ENCODE measurements around the gene TSR3.

Gene TSR3

DNA sequence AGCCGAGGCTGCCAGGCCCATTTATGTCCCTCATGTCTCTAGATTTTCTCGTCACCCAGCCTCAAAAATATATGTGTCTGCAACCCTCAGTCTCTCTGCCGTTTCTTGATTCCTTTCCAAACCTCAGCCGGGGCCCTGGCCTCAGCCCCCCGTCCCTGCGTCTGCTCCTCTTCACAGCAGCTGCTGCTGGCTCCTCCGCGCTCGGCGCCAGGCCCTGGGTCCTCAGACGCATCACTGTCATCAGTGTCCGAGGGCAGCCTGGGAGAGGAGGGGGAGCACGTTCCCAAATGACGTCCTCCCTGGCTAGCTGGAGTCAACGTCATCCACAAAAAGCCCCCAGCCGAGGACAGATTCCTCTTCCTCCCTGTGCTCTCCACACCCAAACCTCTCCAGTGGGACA lies 2.3 kb downstream of the TSR3 start:
- no peaks in the 10 kb centered on the region for H3K9me3 ChIP-seq (ENCODE audit: control insufficient read depth, insufficient read depth, low read depth, low read length)
- H3K27ac ChIP-seq (ENCODE audit: low read depth, low read length) = no peak overlapping the region
- peaks cover 8% of the 10 kb centered on the region for H3K27me3 ChIP-seq (ENCODE audit: control insufficient read depth, insufficient read depth, low read length)
- peaks cover 30% of the 10 kb centered on the region for H3K36me3 ChIP-seq (ENCODE audit: control insufficient read depth, insufficient read depth, low read length)
- H3K9ac ChIP-seq (ENCODE audit: low read length) = no peak overlapping the region
- H3K4me1 ChIP-seq (ENCODE audit: control insufficient read depth, insufficient read depth, low read length) = peaks cover 9% of the 10 kb centered on the region
- H3K4me3 ChIP-seq (ENCODE audit: low read depth, low read length) = no peak overlapping the region

- peaks cover 9% of the 10 kb centered on the region for H3K4me1 ChIP-seq (ENCODE audit: control insufficient read depth, insufficient read depth, low read length)
- H3K9ac ChIP-seq (ENCODE audit: low read length) = no peak overlapping the region
- no peak overlapping the region for H3K27ac ChIP-seq (ENCODE audit: low read depth, low read length)
- peaks cover 30% of the 10 kb centered on the region for H3K36me3 ChIP-seq (ENCODE audit: control insufficient read depth, insufficient read depth, low read length)
- H3K27me3 ChIP-seq (ENCODE audit: control insufficient read depth, insufficient read depth, low read length) = peaks cover 12% of the 10 kb centered on the region
- H3K4me3 ChIP-seq (ENCODE audit: low read depth, low read length) = no peak overlapping the region
- no peaks in the 10 kb centered on the region for H3K9me3 ChIP-seq (ENCODE audit: control insufficient read depth, insufficient read depth, low read depth, low read length)
Observed at GRCh38 chr16:1348926-1349325, 2.8 kb downstream of the TSR3 start.

DNA sequence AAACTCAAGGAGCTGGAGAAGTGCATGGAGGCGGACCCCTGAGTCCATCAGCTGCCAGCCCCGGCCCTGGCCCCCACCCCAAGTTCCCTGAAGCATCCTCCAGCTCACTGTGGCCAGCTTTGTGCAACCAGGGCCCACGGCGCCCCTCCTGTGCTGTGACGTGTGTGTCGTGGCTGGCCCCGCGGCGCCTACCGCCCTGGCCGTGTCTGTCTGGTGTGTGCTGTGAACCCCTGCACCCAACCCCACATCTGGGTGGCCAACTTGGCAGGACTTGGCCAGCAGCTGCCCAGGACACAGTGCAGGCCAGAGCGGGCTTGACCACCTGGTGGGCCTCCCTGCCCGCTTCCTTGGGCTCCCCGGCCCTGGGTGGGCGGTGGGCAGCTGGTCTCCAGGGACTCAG lies 3.2 kb downstream of the TSR3 start:
- H3K4me1 ChIP-seq (ENCODE audit: control insufficient read depth, insufficient read depth, low read length) = peaks cover 12% of the 10 kb centered on the region
- H3K9ac ChIP-seq (ENCODE audit: low read length) = no peak overlapping the region
- H3K27me3 ChIP-seq (ENCODE audit: control insufficient read depth, insufficient read depth, low read length) = peaks cover 17% of the 10 kb centered on the region
- H3K4me3 ChIP-seq (ENCODE audit: low read depth, low read length) = no peak overlapping the region
- no peaks in the 10 kb centered on the region for H3K9me3 ChIP-seq (ENCODE audit: control insufficient read depth, insufficient read depth, low read depth, low read length)
- H3K36me3 ChIP-seq (ENCODE audit: control insufficient read depth, insufficient read depth, low read length) = peaks cover 30% of the 10 kb centered on the region
- no peak overlapping the region for H3K27ac ChIP-seq (ENCODE audit: low read depth, low read length)

- H3K4me3 ChIP-seq (ENCODE audit: low read depth, low read length) = no peak overlapping the region
- peaks cover 19% of the 10 kb centered on the region for H3K27me3 ChIP-seq (ENCODE audit: control insufficient read depth, insufficient read depth, low read length)
- H3K36me3 ChIP-seq (ENCODE audit: control insufficient read depth, insufficient read depth, low read length) = peaks cover 30% of the 10 kb centered on the region
- H3K9me3 ChIP-seq (ENCODE audit: control insufficient read depth, insufficient read depth, low read depth, low read length) = no peaks in the 10 kb centered on the region
- no peak overlapping the region for H3K27ac ChIP-seq (ENCODE audit: low read depth, low read length)
- H3K4me1 ChIP-seq (ENCODE audit: control insufficient read depth, insufficient read depth, low read length) = peaks cover 12% of the 10 kb centered on the region
- H3K9ac ChIP-seq (ENCODE audit: low read length) = no peak overlapping the region
Observed at GRCh38 chr16:1347962-1348361, 3.7 kb downstream of the TSR3 start.

GRCh38 chr16:1347286-1347855 lies 4.3 kb downstream of the TSR3 start:
- peaks cover 13% of the 10 kb centered on the region for H3K4me1 ChIP-seq (ENCODE audit: control insufficient read depth, insufficient read depth, low read length)

GRCh38 chr16:1346422-1347285 lies 5.0 kb downstream of the TSR3 start:
- Histone ChIP-seq H3K9me3 (ENCODE audit: control insufficient read depth, insufficient read depth, low read depth, low read length) (no peaks in the 10 kb centered on the region), H3K9ac (ENCODE audit: low read length) (no peak overlapping the region), H3K4me3 (ENCODE audit: low read depth, low read length) (no peak overlapping the region), H3K27me3 (ENCODE audit: control insufficient read depth, insufficient read depth, low read length) (peaks cover 31% of the 10 kb centered on the region), H3K4me1 (ENCODE audit: control insufficient read depth, insufficient read depth, low read length) (peaks cover 16% of the 10 kb centered on the region), H3K36me3 (ENCODE audit: control insufficient read depth, insufficient read depth, low read length) (peaks cover 30% of the 10 kb centered on the region), H3K27ac (ENCODE audit: low read depth, low read length) (no peak overlapping the region)

More at GRCh38 chr16:1347286-1347855, 4.3 kb downstream of the TSR3 start:
- Histone ChIP-seq H3K36me3 (ENCODE audit: control insufficient read depth, insufficient read depth, low read length) (peaks cover 30% of the 10 kb centered on the region), H3K4me3 (ENCODE audit: low read depth, low read length) (no peak overlapping the region), H3K27me3 (ENCODE audit: control insufficient read depth, insufficient read depth, low read length) (peaks cover 24% of the 10 kb centered on the region), H3K9me3 (ENCODE audit: control insufficient read depth, insufficient read depth, low read depth, low read length) (no peaks in the 10 kb centered on the region), H3K27ac (ENCODE audit: low read depth, low read length) (no peak overlapping the region), H3K9ac (ENCODE audit: low read length) (no peak overlapping the region)

- peaks cover 39% of the 10 kb centered on the region for H3K27me3 ChIP-seq (ENCODE audit: control insufficient read depth, insufficient read depth, low read length)
- peaks cover 30% of the 10 kb centered on the region for H3K36me3 ChIP-seq (ENCODE audit: control insufficient read depth, insufficient read depth, low read length)
- H3K4me1 ChIP-seq (ENCODE audit: control insufficient read depth, insufficient read depth, low read length) = peaks cover 13% of the 10 kb centered on the region
- no peaks in the 10 kb centered on the region for H3K9me3 ChIP-seq (ENCODE audit: control insufficient read depth, insufficient read depth, low read depth, low read length)
- H3K9ac ChIP-seq (ENCODE audit: low read length) = no peak overlapping the region
- H3K4me3 ChIP-seq (ENCODE audit: low read depth, low read length) = no peak overlapping the region
- H3K27ac ChIP-seq (ENCODE audit: low read depth, low read length) = no peak overlapping the region
Observed at GRCh38 chr16:1345651-1346421, 5.8 kb downstream of the TSR3 start.

- H3K4me1 ChIP-seq (ENCODE audit: control insufficient read depth, insufficient read depth, low read length) = peaks cover 9% of the 10 kb centered on the region; the same call in 1 of the 2 replicates
- H3K27me3 ChIP-seq (ENCODE audit: control insufficient read depth, insufficient read depth, low read length) = peaks cover 47% of the 10 kb centered on the region
- peaks cover 24% of the 10 kb centered on the region for H3K36me3 ChIP-seq (ENCODE audit: control insufficient read depth, insufficient read depth, low read length)
- H3K9me3 ChIP-seq (ENCODE audit: control insufficient read depth, insufficient read depth, low read depth, low read length) = no peaks in the 10 kb centered on the region
- H3K27ac ChIP-seq (ENCODE audit: low read depth, low read length) = no peak overlapping the region
- H3K4me3 ChIP-seq (ENCODE audit: low read depth, low read length) = no peak overlapping the region
- H3K9ac ChIP-seq (ENCODE audit: low read length) = no peak overlapping the region
Observed at GRCh38 chr16:1345087-1345486, 6.6 kb downstream of the TSR3 start.

- Histone ChIP-seq H3K4me3 (ENCODE audit: low read depth, low read length) (no peak overlapping the region), H3K9me3 (ENCODE audit: control insufficient read depth, insufficient read depth, low read depth, low read length) (no peaks in the 10 kb centered on the region), H3K9ac (ENCODE audit: low read length) (no peak overlapping the region), H3K27me3 (ENCODE audit: control insufficient read depth, insufficient read depth, low read length) (peaks cover 52% of the 10 kb centered on the region), H3K36me3 (ENCODE audit: control insufficient read depth, insufficient read depth, low read length) (peaks cover 19% of the 10 kb centered on the region), H3K27ac (ENCODE audit: low read depth, low read length) (no peak overlapping the region), H3K4me1 (ENCODE audit: control insufficient read depth, insufficient read depth, low read length) (peaks cover 9% of the 10 kb centered on the region; the same call in 1 of the 2 replicates)
Observed at GRCh38 chr16:1344499-1344898, 7.2 kb downstream of the TSR3 start.

GRCh38 chr16:1343428-1344242 lies 8.0 kb downstream of the TSR3 start:
- peak overlapping the region; percentile 51 for H3K4me3 ChIP-seq (ENCODE audit: low read depth, low read length)

More at GRCh38 chr16:1343428-1344242, 8.0 kb downstream of the TSR3 start:
- Histone ChIP-seq H3K9ac (ENCODE audit: low read length) (no peak overlapping the region), H3K4me1 (ENCODE audit: control insufficient read depth, insufficient read depth, low read length) (peaks cover 9% of the 10 kb centered on the region; the same call in 1 of the 2 replicates), H3K36me3 (ENCODE audit: control insufficient read depth, insufficient read depth, low read length) (peaks cover 10% of the 10 kb centered on the region), H3K27ac (ENCODE audit: low read depth, low read length) (no peak overlapping the region), H3K27me3 (ENCODE audit: control insufficient read depth, insufficient read depth, low read length) (peaks cover 61% of the 10 kb centered on the region), H3K9me3 (ENCODE audit: control insufficient read depth, insufficient read depth, low read depth, low read length) (no peaks in the 10 kb centered on the region)
